Central memory CD8-positive, alpha-beta T cell (primary cell): ENCODE data around the gene LAGE3.
A peak's percentile ranks its signal among the peaks of the same experiment; 100 is the strongest.

Source experiments
- ATAC-seq: fragments of 150-1000 bp; cut with Tn5 transposase; replicated peaks from 2 replicates; pipeline ENCODE4 v1.10.0; 2022; ENCODE audit warnings: mild to moderate bottlenecking, moderate FRiP score, moderate number of reproducible peaks; ENCODE audit not compliant: poor library complexity, severe bottlenecking; ENCODE audit errors: extremely low read depth
- DNase-seq, 2 donors: peaks; one replicate each; pipeline ENCODE4 v3.0.0; 2021; ENCODE audit warnings: low spot score in 2 of 2
- H3K27ac Mint-ChIP-seq: one replicate; pipeline ENCODE4 v1.8.0; 2022; ENCODE audit warnings: low read depth, mild to moderate bottlenecking, moderate library complexity, mixed read lengths
- H3K27me3 Mint-ChIP-seq: one replicate; pipeline ENCODE4 v1.8.0; 2022; ENCODE audit warnings: mixed read lengths
- H3K36me3 Mint-ChIP-seq: one replicate; pipeline ENCODE4 v1.8.0; 2022; ENCODE audit warnings: mild to moderate bottlenecking, moderate library complexity, mixed read lengths; ENCODE audit not compliant: insufficient read depth
- H3K4me1 Mint-ChIP-seq: one replicate; pipeline ENCODE4 v1.8.0; 2022; ENCODE audit warnings: mixed read lengths
- H3K4me3 Mint-ChIP-seq: one replicate; pipeline ENCODE4 v1.8.0; 2022; ENCODE audit warnings: mild to moderate bottlenecking, moderate library complexity, mixed read lengths
- H3K9me3 Mint-ChIP-seq: one replicate; pipeline ENCODE4 v1.8.0; 2022; ENCODE audit warnings: mixed read lengths

The LAGE3 gene

GRCh38 chrX:154457491-154458115 is 21.5 kb downstream of the LAGE3 start:
- Mint-ChIP-seq H3K36me3 (peaks cover 11% of the 10 kb centered on the region), H3K27ac (peak overlapping the region; percentile 97), H3K4me1 (peaks cover 18% of the 10 kb centered on the region), H3K27me3 (no peaks in the 10 kb centered on the region), H3K4me3 (peak overlapping the region; percentile 99), H3K9me3 (no peaks in the 10 kb centered on the region)
- ATAC-seq (peak; percentile 52), DNase-seq (no peak)

DNA sequence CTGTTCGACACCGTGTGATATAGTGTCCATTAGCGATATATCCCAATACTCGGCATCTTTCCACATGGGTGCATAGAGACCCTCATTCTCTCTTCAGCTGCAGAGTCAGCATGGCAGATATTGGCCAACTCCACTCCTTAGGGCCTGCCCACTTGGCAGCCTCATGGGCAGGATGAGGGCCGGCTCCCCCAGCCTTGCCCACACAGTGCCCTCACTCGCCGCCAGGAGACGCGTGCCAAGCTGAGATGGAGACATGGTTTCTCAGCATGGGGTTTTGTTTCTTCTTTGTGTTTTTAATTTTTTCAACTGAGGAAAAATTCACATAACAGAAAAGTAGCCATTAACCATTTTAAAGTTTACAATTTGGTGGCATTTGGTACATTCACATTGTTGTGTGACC is 26.3 kb downstream of the LAGE3 start:
- Mint-ChIP-seq H3K9me3 (no peaks in the 10 kb centered on the region), H3K36me3 (peaks cover 12% of the 10 kb centered on the region), H3K4me1 (peaks cover 7% of the 10 kb centered on the region), H3K4me3 (no peak overlapping the region), H3K27ac (no peak overlapping the region), H3K27me3 (no peaks in the 10 kb centered on the region)
- DNase-seq (no peak), ATAC-seq (no peak)

- no peak for ATAC-seq
- Mint-ChIP-seq H3K36me3 (peaks cover 7% of the 10 kb centered on the region), H3K4me1 (peaks cover 10% of the 10 kb centered on the region), H3K9me3 (no peaks in the 10 kb centered on the region), H3K4me3 (no peak overlapping the region), H3K27ac (no peak overlapping the region), H3K27me3 (no peaks in the 10 kb centered on the region)
- no peak for DNase-seq
Measured at GRCh38 chrX:154450312-154450711, 28.8 kb downstream of the LAGE3 start.

DNA sequence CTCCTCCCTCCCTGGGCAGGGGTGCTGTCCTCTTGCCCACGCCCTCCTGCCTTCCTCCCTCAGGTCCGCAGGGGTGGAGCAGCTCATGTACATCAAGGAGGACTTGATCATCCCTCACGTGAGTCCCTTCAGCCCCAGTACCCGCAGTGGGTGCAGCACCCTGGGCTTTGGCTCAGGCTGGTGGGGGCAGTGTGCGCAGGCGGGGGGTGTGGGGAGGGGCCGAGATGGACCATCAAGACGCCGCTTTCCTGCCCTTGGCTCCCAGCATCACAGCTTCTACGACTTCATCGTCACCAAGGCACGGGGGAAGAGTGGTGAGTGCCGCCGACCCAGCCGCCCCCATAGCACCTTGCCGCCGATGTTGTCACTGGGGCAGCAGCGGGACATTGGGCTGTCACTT is 29.5 kb downstream of the LAGE3 start:
- Mint-ChIP-seq H3K27me3 (no peaks in the 10 kb centered on the region), H3K9me3 (no peaks in the 10 kb centered on the region), H3K4me1 (peaks cover 10% of the 10 kb centered on the region), H3K27ac (no peak overlapping the region), H3K36me3 (peaks cover 7% of the 10 kb centered on the region), H3K4me3 (no peak overlapping the region)
- DNase-seq (no peak), ATAC-seq (no peak)

GRCh38 chrX:154448484-154448883 is 30.6 kb downstream of the LAGE3 start:
- Mint-ChIP-seq H3K4me3 (no peak overlapping the region), H3K27me3 (no peaks in the 10 kb centered on the region), H3K27ac (no peak overlapping the region), H3K36me3 (peaks cover 7% of the 10 kb centered on the region), H3K4me1 (peaks cover 11% of the 10 kb centered on the region), H3K9me3 (no peaks in the 10 kb centered on the region)
- no peak for ATAC-seq
- no peak for DNase-seq

- DNase-seq, result no peak
- ATAC-seq, result no peak
- Mint-ChIP-seq H3K9me3 (no peaks in the 10 kb centered on the region), H3K36me3 (peaks cover 7% of the 10 kb centered on the region), H3K27me3 (no peaks in the 10 kb centered on the region), H3K27ac (no peak overlapping the region), H3K4me1 (peaks cover 14% of the 10 kb centered on the region), H3K4me3 (no peak overlapping the region)
Measured at GRCh38 chrX:154446430-154446829, 32.7 kb downstream of the LAGE3 start.

- ATAC-seq, result no peak
- H3K27me3 Mint-ChIP-seq, result no peaks in the 10 kb centered on the region
- H3K9me3 Mint-ChIP-seq, result no peaks in the 10 kb centered on the region
- peaks cover 14% of the 10 kb centered on the region for H3K4me1 Mint-ChIP-seq
- H3K36me3 Mint-ChIP-seq, result peaks cover 7% of the 10 kb centered on the region
- DNase-seq, result no peak
- no peak overlapping the region for H3K27ac Mint-ChIP-seq
- H3K4me3 Mint-ChIP-seq, result no peak overlapping the region
Measured at GRCh38 chrX:154445776-154446175, 33.3 kb downstream of the LAGE3 start.

DNA sequence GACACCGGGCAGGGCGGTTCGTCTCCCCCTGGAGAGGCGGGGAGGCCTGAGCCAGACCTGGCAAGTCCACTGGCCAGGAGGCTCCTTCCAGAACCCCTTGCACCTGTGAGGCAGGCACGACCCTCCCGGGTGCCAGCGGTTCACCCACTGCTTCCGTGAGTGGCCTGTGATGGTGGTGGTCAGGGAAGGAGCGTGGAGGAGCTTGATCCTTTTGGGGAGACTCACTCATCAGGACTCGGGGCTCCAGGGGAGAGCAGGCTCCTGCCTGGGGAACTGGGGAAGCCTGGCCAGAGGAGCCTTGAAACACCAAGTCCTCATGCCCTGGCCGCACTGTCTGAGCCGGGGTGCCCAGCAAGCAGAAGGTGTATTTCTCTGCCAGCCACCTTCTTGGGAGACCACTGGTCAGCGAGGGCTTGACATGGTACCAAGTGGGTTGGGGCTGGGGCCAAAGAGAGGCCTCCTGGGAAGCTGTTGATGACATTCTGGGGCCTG is 34.3 kb downstream of the LAGE3 start:
- Mint-ChIP-seq H3K27me3 (no peaks in the 10 kb centered on the region), H3K36me3 (peaks cover 9% of the 10 kb centered on the region), H3K27ac (no peak overlapping the region), H3K4me1 (peaks cover 14% of the 10 kb centered on the region), H3K4me3 (no peak overlapping the region), H3K9me3 (no peaks in the 10 kb centered on the region)
- DNase-seq (no peak), ATAC-seq (no peak)

DNA sequence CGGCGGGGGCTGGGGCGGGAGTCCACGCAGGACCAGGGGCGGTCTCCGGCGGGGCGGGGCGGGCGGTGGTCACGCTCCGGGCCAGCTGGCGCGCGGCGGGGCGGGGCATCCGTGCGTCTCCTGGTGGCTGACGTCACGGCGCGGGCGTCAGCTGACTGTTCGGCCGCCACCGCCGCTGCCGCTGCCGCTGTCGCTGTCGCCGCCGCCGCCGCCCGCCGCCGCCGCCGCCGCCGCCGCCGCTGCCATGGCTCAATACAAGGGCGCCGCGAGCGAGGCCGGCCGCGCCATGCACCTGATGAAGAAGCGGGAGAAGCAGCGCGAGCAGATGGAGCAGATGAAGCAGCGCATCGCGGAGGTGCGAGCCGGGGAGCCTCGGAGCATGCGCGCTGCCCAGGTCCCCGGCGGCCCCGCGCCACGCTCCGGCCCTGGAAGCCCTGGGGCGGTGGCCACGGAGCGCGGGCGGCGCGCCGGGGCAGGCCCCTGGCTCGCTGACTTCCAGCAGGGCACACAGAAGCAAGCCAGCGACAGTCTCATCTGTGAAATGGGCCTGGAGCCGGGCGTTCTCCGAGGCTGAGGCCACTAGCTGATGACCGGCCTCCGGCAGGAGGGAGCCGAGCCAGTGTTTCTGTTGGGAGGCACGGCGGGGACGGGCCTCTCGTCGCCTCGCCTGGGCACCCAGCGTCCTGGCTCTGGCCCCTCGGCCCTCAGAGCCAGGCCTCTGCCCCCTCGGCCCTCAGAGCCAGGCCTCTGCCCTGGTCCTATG is 34.9 kb downstream of the LAGE3 start, which contains the start of gene FAM50A:
TSS of gene FAM50A (plus strand) at position 150 of the 763 bp plus-strand sequence. CDS start at position 245, 95 bp downstream.
- H3K4me1 Mint-ChIP-seq, result peaks cover 14% of the 10 kb centered on the region
- peak within 1 kb of the TSS; percentile 79 for H3K4me3 Mint-ChIP-seq
- peak; percentile 28 to 33 for DNase-seq
- ATAC-seq, result peak; percentile 74
- H3K27ac Mint-ChIP-seq, result peak within 1 kb of the TSS; percentile 78
- H3K27me3 Mint-ChIP-seq, result no peaks in the 10 kb centered on the region
- H3K9me3 Mint-ChIP-seq, result no peaks in the 10 kb centered on the region
- H3K36me3 Mint-ChIP-seq, result peaks cover 9% of the 10 kb centered on the region

- peak overlapping the region; percentile 79 for H3K4me3 Mint-ChIP-seq
- no peak for ATAC-seq
- no peak for DNase-seq
- H3K9me3 Mint-ChIP-seq, result no peaks in the 10 kb centered on the region
- peaks cover 12% of the 10 kb centered on the region for H3K36me3 Mint-ChIP-seq
- no peaks in the 10 kb centered on the region for H3K27me3 Mint-ChIP-seq
- H3K27ac Mint-ChIP-seq, result peak overlapping the region; percentile 78
- H3K4me1 Mint-ChIP-seq, result peaks cover 16% of the 10 kb centered on the region
Measured at GRCh38 chrX:154443479-154443910, 35.6 kb downstream of the LAGE3 start.

- DNase-seq, result no peak
- Mint-ChIP-seq H3K4me1 (peaks cover 20% of the 10 kb centered on the region), H3K27ac (no peak overlapping the region), H3K9me3 (no peaks in the 10 kb centered on the region), H3K27me3 (no peaks in the 10 kb centered on the region), H3K4me3 (no peak overlapping the region), H3K36me3 (peaks cover 15% of the 10 kb centered on the region)
- no peak for ATAC-seq
Measured at GRCh38 chrX:154441984-154442707, 36.9 kb downstream of the LAGE3 start.

DNA sequence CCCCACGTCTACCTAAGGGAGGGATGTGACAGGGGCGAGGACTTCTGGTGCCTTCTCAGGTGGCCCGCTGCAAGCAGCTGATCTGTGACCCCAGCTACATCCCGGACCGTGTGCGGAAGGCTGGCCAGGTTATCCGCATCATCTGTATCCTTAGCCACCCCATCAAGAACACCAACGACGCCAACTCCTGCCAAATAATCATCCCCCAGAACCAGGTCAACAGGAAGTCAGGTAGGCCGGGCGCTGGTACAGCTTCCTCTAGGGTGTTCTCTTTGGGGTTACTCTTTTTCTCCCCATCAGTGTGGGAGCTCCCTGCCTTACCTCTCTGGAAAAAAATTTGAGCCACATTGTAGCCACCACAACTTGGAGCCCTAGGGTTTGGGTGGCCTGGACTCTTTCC is 37.5 kb downstream of the LAGE3 start:
- Mint-ChIP-seq H3K9me3 (no peaks in the 10 kb centered on the region), H3K4me1 (peaks cover 15% of the 10 kb centered on the region), H3K4me3 (no peak overlapping the region), H3K27me3 (no peaks in the 10 kb centered on the region), H3K27ac (no peak overlapping the region), H3K36me3 (peaks cover 15% of the 10 kb centered on the region)
- DNase-seq (no peak), ATAC-seq (no peak)
